GM18511 (cell line): ENCODE results near the gene FSTL4.

Experiments used
- ATAC-seq: cut with Tn5 transposase; IDR thresholded peaks from one replicate; pipeline ENCODE4 v1.9.1; 2021; ENCODE audit warnings: mild to moderate bottlenecking, moderate library complexity; ENCODE audit not compliant: unreplicated experiment

FSTL4 gene

GRCh38 chr5:133612249-133612860 lies at the start of gene FSTL4:
TSS of gene FSTL4 (minus strand) at chr5:133612541.
- ATAC-seq, result no peak

- ATAC-seq, result no peak
Observed at GRCh38 chr5:133661389-133661788, 49.0 kb upstream of the FSTL4 start.

GRCh38 chr5:133658327-133658726 lies 46.0 kb upstream of the FSTL4 start:
- no peak for ATAC-seq

- ATAC-seq, result no peak
Observed at GRCh38 chr5:133657036-133657435, 44.7 kb upstream of the FSTL4 start.

GRCh38 chr5:133655966-133656365 lies 43.6 kb upstream of the FSTL4 start:
- ATAC-seq, result no peak

GRCh38 chr5:133653760-133654049 lies 41.4 kb upstream of the FSTL4 start:
- ATAC-seq, result no peak

- ATAC-seq, result no peak
Observed at GRCh38 chr5:133652951-133653759, 40.8 kb upstream of the FSTL4 start.

GRCh38 chr5:133644000-133644865 lies 31.9 kb upstream of the FSTL4 start:
- ATAC-seq, result no peak

GRCh38 chr5:133643365-133643764 lies 31.0 kb upstream of the FSTL4 start:
- ATAC-seq, result no peak

GRCh38 chr5:133642153-133642722 lies 29.9 kb upstream of the FSTL4 start:
- no peak for ATAC-seq

GRCh38 chr5:133641683-133642082 lies 29.3 kb upstream of the FSTL4 start:
- no peak for ATAC-seq

- ATAC-seq, result no peak
Observed at GRCh38 chr5:133639850-133640528, 27.6 kb upstream of the FSTL4 start.

GRCh38 chr5:133638436-133638835 lies 26.1 kb upstream of the FSTL4 start:
- ATAC-seq, result no peak

GRCh38 chr5:133637206-133637605 lies 24.9 kb upstream of the FSTL4 start:
- ATAC-seq, result no peak

- peak; percentile 64 for ATAC-seq
Observed at GRCh38 chr5:133635051-133635450, 22.7 kb upstream of the FSTL4 start.

- ATAC-seq, result no peak
Observed at GRCh38 chr5:133627180-133627579, 14.8 kb upstream of the FSTL4 start.

- ATAC-seq, result no peak
Observed at GRCh38 chr5:133624316-133624715, 12.0 kb upstream of the FSTL4 start.

GRCh38 chr5:133618141-133618540 lies 5.8 kb upstream of the FSTL4 start:
- ATAC-seq, result no peak

GRCh38 chr5:133613743-133614142 lies 1.4 kb upstream of the FSTL4 start:
- ATAC-seq, result no peak

GRCh38 chr5:133613184-133613583 lies 843 bp upstream of the FSTL4 start:
- ATAC-seq, result no peak
